Thyroid gland (tissue), 4 donors: ENCODE data around the gene ATF4. TPM values are rescaled to one million over a fixed set of nuclear protein-coding genes. Genes with fewer than 3 reads are reported as not detected.

Source experiments
- DNase-seq, 2 donors: peaks; one replicate each; pipeline ENCODE4 v3.0.0-alpha.2; 2019
- H3K27ac ChIP-seq, 3 donors: fragments of 200-600 bp; sonication (generic); 1 replicate in 2 of 3; 2 replicates in 1 of 3; pipeline ENCODE4 v1.5.1; 2016 to 2019; ENCODE audit warnings: mild to moderate bottlenecking in 1 of 3, moderate library complexity in 1 of 3
- H3K27me3 ChIP-seq: fragments of 200-600 bp; sonication (generic); one replicate; pipeline ENCODE4 v1.5.1; 2019
- H3K36me3 ChIP-seq, 2 donors: fragments of 200-600 bp; sonication (generic); one replicate each; pipeline ENCODE4 v1.5.1; 2016 to 2019
- H3K4me1 ChIP-seq, 2 donors: fragments of 200-600 bp; sonication (generic); one replicate each; pipeline ENCODE4 v1.5.1; 2017 to 2019
- H3K4me3 ChIP-seq, 3 donors: fragments of 200-600 bp; sonication (generic); replicated peaks in 1 of 3; 1 replicate in 2 of 3; 2 replicates in 1 of 3; pipeline ENCODE4 v1.5.1; 2016; ENCODE audit warnings: mild to moderate bottlenecking in 1 of 3
- H3K9me3 ChIP-seq: fragments of 200-600 bp; sonication (generic); one replicate; pipeline ENCODE4 v1.5.1; 2017
- POLR2A ChIP-seq, 2 donors: fragments of 450-650 bp; IDR thresholded peaks; one replicate each; pipeline ENCODE4 v1.6.1; 2017; ENCODE audit warnings: antibody characterized with exemption in 2 of 2, mild to moderate bottlenecking in 2 of 2, moderate library complexity in 1 of 2
- WGBS, 2 donors: methylation state at CpG; one replicate each; pipeline ENCODE4 v1.1.5; 2017; 5-methylcytosine and 5-hydroxymethylcytosine counted together
- intact Hi-C: fragments of 100-400 bp; cut with DNase I; formaldehyde crosslinking; loops from one replicate; pipeline ENCODE4 v1.15.1; 2023
- total RNA-seq, 4 donors: library from RNA; depleted of rRNA; stranded (reverse); fragments of >200 nt; gene quantifications; one replicate each; pipeline ENCODE4 v1.2.3, GENCODE V29; 2016
- TF ChIP-seq, protein P1 (sequence below), 6 experiments: fragments of 200-600 bp in 3 of 6; fragments of 450-650 bp in 3 of 6; sonication (generic) in 3 of 6; IDR thresholded peaks; one replicate each; pipeline ENCODE4 v1.5.1; 2016 to 2019; ENCODE audit warnings: antibody characterized with exemption in 6 of 6, mild to moderate bottlenecking in 2 of 6, inconsistent platforms in 1 of 6, moderate library complexity in 1 of 6

The ATF4 gene
- total RNA-seq, 4 donors from 2014 or later = 173 to 273 (median 210) TPM

DNA sequence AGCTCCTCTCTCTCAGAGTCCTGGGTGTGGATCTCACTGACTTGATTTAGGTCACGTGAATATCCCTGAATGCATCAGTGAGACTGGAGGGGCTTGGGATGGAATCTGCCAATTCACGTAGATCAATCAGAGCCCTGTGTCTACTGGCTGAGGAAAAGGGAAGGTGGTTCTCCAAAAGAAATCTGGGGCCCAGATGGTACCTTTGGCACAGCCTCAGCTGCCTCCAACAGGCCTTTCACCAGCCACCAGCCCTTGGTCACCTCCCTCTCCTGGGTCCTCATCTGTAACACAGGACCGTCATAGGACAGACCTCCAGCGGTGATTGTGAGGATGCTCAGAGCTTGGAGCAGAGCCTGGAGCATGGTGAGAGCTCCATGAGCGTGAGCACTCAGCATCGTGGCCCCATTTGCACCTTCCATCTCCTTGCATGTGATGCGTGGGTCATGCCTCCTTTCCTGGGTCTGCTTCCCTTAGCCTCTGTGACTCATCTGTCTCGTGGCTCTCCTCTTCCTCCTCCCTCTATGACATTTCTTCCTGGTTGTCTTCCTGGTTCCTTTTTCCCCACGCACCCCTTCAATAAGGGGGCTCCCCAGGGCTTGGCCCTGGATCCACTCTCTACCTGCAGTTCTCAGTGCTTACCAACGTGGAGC, 25.8 kb upstream of the ATF4 start:
- no peaks in the 10 kb centered on the region for H3K36me3 ChIP-seq
- no peak overlapping the region for H3K4me3 ChIP-seq
- 65 to 81% methylated on average over 10 of the region's 10 CpGs for WGBS, 2 donors
- intact Hi-C loops = loop anchor here (5.0 kb wide), 1 partner anchor 33 kb away; no protein-coding TSS in a partner anchor
- DNase-seq = no peak
- no peak for TF ChIP-seq POLR2A (IDR thresholded peaks at IDR 0.05)
- TF ChIP-seq, protein P1, sequence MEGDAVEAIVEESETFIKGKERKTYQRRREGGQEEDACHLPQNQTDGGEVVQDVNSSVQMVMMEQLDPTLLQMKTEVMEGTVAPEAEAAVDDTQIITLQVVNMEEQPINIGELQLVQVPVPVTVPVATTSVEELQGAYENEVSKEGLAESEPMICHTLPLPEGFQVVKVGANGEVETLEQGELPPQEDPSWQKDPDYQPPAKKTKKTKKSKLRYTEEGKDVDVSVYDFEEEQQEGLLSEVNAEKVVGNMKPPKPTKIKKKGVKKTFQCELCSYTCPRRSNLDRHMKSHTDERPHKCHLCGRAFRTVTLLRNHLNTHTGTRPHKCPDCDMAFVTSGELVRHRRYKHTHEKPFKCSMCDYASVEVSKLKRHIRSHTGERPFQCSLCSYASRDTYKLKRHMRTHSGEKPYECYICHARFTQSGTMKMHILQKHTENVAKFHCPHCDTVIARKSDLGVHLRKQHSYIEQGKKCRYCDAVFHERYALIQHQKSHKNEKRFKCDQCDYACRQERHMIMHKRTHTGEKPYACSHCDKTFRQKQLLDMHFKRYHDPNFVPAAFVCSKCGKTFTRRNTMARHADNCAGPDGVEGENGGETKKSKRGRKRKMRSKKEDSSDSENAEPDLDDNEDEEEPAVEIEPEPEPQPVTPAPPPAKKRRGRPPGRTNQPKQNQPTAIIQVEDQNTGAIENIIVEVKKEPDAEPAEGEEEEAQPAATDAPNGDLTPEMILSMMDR (IDR thresholded peaks at IDR 0.05) = no peak
- H3K9me3 ChIP-seq = no peaks in the 10 kb centered on the region
- no peak overlapping the region for H3K27ac ChIP-seq
- no peaks in the 10 kb centered on the region for H3K27me3 ChIP-seq
- H3K4me1 ChIP-seq = no peaks in the 10 kb centered on the region

DNA sequence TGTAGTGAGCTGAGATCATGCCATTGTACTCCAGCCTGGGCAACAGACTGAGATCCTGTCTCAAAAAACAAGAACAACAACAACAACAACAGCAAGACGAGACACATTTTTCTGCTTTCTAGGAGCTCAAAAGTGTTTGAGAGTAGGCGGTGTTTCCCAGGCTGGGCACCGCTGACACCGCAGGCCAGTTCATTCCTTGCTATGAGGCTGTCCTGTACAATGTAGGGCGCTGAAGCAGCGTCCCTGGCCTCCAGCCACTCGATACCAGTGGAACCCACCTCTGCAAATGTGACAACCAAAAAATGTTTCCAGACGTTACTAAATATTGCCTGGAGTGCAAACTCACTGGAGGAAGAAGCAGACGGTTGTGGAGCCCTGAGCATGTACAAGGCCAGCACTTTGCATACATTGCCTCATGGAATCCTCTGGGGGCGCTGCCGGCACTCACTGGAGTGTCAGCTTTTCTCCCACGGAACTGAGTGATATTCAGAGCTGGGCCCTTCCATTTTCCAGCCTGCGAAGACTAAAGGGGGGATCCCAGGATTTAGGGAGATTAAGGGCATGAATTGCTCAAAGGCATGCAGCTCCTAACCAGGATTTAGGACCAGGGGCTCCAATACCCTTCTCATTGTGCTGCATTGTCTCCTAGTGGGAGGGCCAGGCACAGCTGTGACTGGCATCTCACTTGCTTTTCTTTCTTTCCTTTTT, 24.1 kb upstream of the ATF4 start:
- intact Hi-C loops = no loop called here
- DNase-seq = peak; percentile 80 to 88
- WGBS, 2 donors = 39 to 41% methylated on average over 12 to 13 of the region's 13 CpGs
- TF ChIP-seq POLR2A (IDR thresholded peaks at IDR 0.05) = no peak
- TF ChIP-seq, protein P1 (IDR thresholded peaks at IDR 0.05) = peak; percentile 56 to 83 (median 77)
- H3K36me3 ChIP-seq = no peaks in the 10 kb centered on the region
- H3K4me3 ChIP-seq = no peak overlapping the region
- H3K4me1 ChIP-seq = peaks cover 3 to 12% of the 10 kb centered on the region in 2 donors
- peak overlapping the region in 1 of 3 donors; percentile 10 for H3K27ac ChIP-seq
- no peaks in the 10 kb centered on the region for H3K9me3 ChIP-seq
- H3K27me3 ChIP-seq = no peaks in the 10 kb centered on the region

DNA sequence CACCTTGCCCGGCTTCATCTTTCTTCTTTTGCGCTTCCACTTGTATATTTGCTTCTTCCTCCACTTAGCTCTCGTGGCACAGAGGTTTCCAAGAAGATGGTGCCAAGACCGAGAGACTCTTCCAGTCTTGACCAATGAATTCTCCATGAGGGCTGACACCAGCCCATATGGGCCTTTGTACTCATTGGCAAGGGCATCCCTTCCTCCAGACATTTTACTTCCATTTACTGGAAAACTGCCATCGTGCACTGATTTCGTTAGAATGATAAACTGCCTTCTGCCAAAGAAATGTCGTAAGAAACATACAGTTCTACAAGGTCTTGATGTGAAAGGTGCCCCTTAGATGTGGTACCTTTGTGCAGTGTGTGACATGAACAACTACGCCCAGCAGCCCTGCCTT, 22.9 kb upstream of the ATF4 start:
- no peak overlapping the region for H3K4me3 ChIP-seq
- H3K4me1 ChIP-seq = peaks cover 9 to 19% of the 10 kb centered on the region in 2 donors
- no peak overlapping the region for H3K27ac ChIP-seq
- no peak for DNase-seq
- H3K27me3 ChIP-seq = no peaks in the 10 kb centered on the region
- H3K36me3 ChIP-seq = no peaks in the 10 kb centered on the region
- no peak for TF ChIP-seq POLR2A (IDR thresholded peaks at IDR 0.05)
- TF ChIP-seq, protein P1 (IDR thresholded peaks at IDR 0.05) = no peak
- intact Hi-C loops = no loop called here
- WGBS, 2 donors = 91% methylated on average over 8 of the region's 8 CpGs
- no peaks in the 10 kb centered on the region for H3K9me3 ChIP-seq

DNA sequence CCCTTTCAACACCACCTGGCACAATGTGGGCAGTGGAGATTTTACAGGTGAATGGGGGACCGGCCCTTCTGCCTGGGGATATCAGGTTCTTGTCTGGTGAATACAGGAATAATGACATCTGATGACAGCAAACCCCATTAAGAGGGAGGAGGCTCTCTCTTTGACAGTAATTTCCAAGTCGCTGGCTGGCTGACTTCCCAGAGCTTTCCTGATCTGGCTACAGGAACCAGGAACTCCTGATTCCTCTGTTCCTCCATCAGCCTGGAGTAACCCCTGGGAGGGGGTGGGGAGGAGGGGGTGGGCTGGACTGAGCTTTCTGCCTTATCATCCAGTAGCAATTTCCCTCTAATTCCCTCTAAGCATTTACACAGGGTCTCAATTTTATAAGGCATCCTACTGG, 22.0 kb upstream of the ATF4 start:
- Histone ChIP-seq H3K9me3 (no peaks in the 10 kb centered on the region), H3K27ac (no peak overlapping the region), H3K4me3 (no peak overlapping the region), H3K4me1 (peaks cover 18 to 25% of the 10 kb centered on the region in 2 donors), H3K36me3 (no peaks in the 10 kb centered on the region), H3K27me3 (no peaks in the 10 kb centered on the region)
- intact Hi-C loops = no loop called here
- peak; percentile 20 to 28 for DNase-seq
- 55 to 56% methylated on average over 2 of the region's 2 CpGs for WGBS, 2 donors
- TF ChIP-seq, protein P1 (IDR thresholded peaks at IDR 0.05) = no peak
- TF ChIP-seq POLR2A (IDR thresholded peaks at IDR 0.05) = no peak

DNA sequence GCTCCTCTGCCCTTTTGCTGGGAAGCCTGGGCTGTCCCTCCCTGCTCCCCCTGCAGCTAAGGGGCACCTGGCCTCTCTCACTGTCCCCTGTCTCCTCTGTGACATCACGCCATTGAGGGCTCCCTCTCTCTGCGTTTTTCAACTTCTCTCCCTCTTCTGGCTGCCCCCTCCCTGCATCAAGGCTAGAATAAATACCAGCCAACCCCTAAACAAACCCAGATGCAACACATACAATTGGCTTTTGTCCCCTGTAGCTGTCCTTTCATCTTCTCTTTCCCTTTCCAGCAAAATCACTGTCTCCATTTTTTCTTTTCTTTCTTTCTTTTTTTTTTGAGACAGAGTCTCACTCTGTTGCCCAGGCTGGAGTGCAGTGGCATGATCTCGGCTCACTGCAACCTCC, 21.6 kb upstream of the ATF4 start:
- Histone ChIP-seq H3K27ac (no peak overlapping the region), H3K4me3 (no peak overlapping the region), H3K4me1 (peaks cover 22 to 29% of the 10 kb centered on the region in 2 donors), H3K9me3 (no peaks in the 10 kb centered on the region), H3K27me3 (no peaks in the 10 kb centered on the region), H3K36me3 (no peaks in the 10 kb centered on the region)
- WGBS, 2 donors = 56 to 61% methylated on average over 3 of the region's 3 CpGs
- intact Hi-C loops = no loop called here
- TF ChIP-seq, protein P1 (IDR thresholded peaks at IDR 0.05) = no peak
- TF ChIP-seq POLR2A (IDR thresholded peaks at IDR 0.05) = no peak
- DNase-seq = no peak
